Esophagus muscularis mucosa (tissue), 4 donors: ENCODE results near the gene MSANTD2. TPM values are rescaled to one million over a fixed set of nuclear protein-coding genes. Genes with fewer than 3 reads are reported as not detected.

Experiments
- DNase-seq: peaks from one replicate; pipeline ENCODE4 v3.0.0-alpha.2; 2017; ENCODE audit errors: extremely low spot score
- H3K27ac ChIP-seq, 4 donors: fragments of 200-600 bp; sonication (generic); replicated peaks in 1 of 4; 1 replicate in 3 of 4; 2 replicates in 1 of 4; pipeline ENCODE4 v1.5.1; 2016 to 2019; ENCODE audit warnings: mild to moderate bottlenecking in 1 of 4
- H3K27me3 ChIP-seq, 4 donors: fragments of 200-600 bp; sonication (generic); one replicate each; pipeline versions ENCODE4 v1.5.1 to v1.6.0; 2016 to 2019
- H3K36me3 ChIP-seq, 4 donors: fragments of 200-600 bp; sonication (generic); one replicate each; pipeline ENCODE4 v1.5.1; 2016 to 2019
- H3K4me1 ChIP-seq, 4 donors: fragments of 200-600 bp; sonication (generic); one replicate each; pipeline ENCODE4 v1.5.1; 2016 to 2019
- H3K4me3 ChIP-seq, 4 donors: fragments of 200-600 bp; sonication (generic); 1 replicate in 2 of 4; 2 replicates in 2 of 4; pipeline ENCODE4 v1.5.1; 2016 to 2019; ENCODE audit warnings: mild to moderate bottlenecking in 4 of 4, moderate library complexity in 1 of 4
- H3K9me3 ChIP-seq, 4 donors: fragments of 200-600 bp; sonication (generic); 1 replicate in 3 of 4; 2 replicates in 1 of 4; pipeline ENCODE4 v1.5.1; 2016 to 2019
- EP300 ChIP-seq: sonication (generic); formaldehyde crosslinking; IDR thresholded peaks from one replicate; pipeline ENCODE4 v1.6.1; 2017; ENCODE audit warnings: antibody characterized with exemption
- POLR2A ChIP-seq: fragments of 450-650 bp; IDR thresholded peaks from one replicate; pipeline ENCODE4 v1.6.1; 2017; ENCODE audit warnings: antibody characterized with exemption, moderate library complexity, mild to moderate bottlenecking, low read depth
- POLR2AphosphoS5 ChIP-seq, 2 donors: sonication (generic); formaldehyde crosslinking; IDR thresholded peaks; one replicate each; pipeline ENCODE4 v1.6.1; 2017; ENCODE audit warnings: antibody characterized with exemption in 2 of 2
- whole genome bisulfite sequencing: methylation state at CpG from one replicate; pipeline ENCODE4 v1.1.5; 2018; 5-methylcytosine and 5-hydroxymethylcytosine counted together
- intact Hi-C: fragments of 100-400 bp; cut with DNase I; formaldehyde crosslinking; loops from one replicate; pipeline ENCODE4 v1.15.1; 2023
- total RNA-seq, 4 donors: library from RNA; depleted of rRNA; stranded (reverse); fragments of >200 nt; gene quantifications; one replicate each; pipeline versions ENCODE4 v1.1.0 to v1.2.1, GENCODE V29; 2016
- TF ChIP-seq, protein P1 (sequence below), 3 experiments: fragments of 200-600 bp in 2 of 3; fragments of 450-650 bp in 1 of 3; sonication (generic) in 2 of 3; IDR thresholded peaks; one replicate each; pipeline ENCODE4 v1.5.1; 2017 to 2019; ENCODE audit warnings: antibody characterized with exemption in 3 of 3, mild to moderate bottlenecking in 2 of 3, moderate library complexity in 1 of 3

The MSANTD2 gene
- total RNA-seq, 4 donors from 2014 or later: 9.6 to 14.0 (median 12.1) TPM

GRCh38 chr11:124798991-124799347 is 1.2 kb downstream of the MSANTD2 start:
- 3% methylated on average over 8 of the region's 8 CpGs for WGBS
- no peaks in the 10 kb centered on the region for H3K36me3 ChIP-seq
- intact Hi-C loops: loop anchor here (5.0 kb wide), 1 partner anchor 37 kb away; the partner anchor contains the start of gene ESAM

GRCh38 chr11:124796312-124796711 is 3.9 kb downstream of the MSANTD2 start:
- WGBS: 91% methylated on average over 3 of the region's 3 CpGs

More at GRCh38 chr11:124798991-124799347, 1.2 kb downstream of the MSANTD2 start:
- no peaks in the 10 kb centered on the region for H3K9me3 ChIP-seq
- H3K4me1 ChIP-seq: peaks cover 27 to 49% (median 35%) of the 10 kb centered on the region in 4 donors
- peak overlapping the region; percentile 97 to 98 (median 98) for H3K27ac ChIP-seq
- DNase-seq: no peak
- peak overlapping the region; percentile 93 to 97 (median 94) for H3K4me3 ChIP-seq
- H3K27me3 ChIP-seq: no peaks in the 10 kb centered on the region
- TF ChIP-seq, protein P1, sequence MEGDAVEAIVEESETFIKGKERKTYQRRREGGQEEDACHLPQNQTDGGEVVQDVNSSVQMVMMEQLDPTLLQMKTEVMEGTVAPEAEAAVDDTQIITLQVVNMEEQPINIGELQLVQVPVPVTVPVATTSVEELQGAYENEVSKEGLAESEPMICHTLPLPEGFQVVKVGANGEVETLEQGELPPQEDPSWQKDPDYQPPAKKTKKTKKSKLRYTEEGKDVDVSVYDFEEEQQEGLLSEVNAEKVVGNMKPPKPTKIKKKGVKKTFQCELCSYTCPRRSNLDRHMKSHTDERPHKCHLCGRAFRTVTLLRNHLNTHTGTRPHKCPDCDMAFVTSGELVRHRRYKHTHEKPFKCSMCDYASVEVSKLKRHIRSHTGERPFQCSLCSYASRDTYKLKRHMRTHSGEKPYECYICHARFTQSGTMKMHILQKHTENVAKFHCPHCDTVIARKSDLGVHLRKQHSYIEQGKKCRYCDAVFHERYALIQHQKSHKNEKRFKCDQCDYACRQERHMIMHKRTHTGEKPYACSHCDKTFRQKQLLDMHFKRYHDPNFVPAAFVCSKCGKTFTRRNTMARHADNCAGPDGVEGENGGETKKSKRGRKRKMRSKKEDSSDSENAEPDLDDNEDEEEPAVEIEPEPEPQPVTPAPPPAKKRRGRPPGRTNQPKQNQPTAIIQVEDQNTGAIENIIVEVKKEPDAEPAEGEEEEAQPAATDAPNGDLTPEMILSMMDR (IDR thresholded peaks at IDR 0.05): no peak
- TF ChIP-seq POLR2A: no peak
- no peak for TF ChIP-seq EP300
- no peak for TF ChIP-seq POLR2AphosphoS5 (IDR thresholded peaks at IDR 0.05)

GRCh38 chr11:124793466-124794278 is 6.5 kb downstream of the MSANTD2 start:
- WGBS: 91% methylated on average over 2 of the region's 2 CpGs
- TF ChIP-seq POLR2A: no peak
- TF ChIP-seq, protein P1 (IDR thresholded peaks at IDR 0.05): peak; percentile 40 to 68 (median 45)
- no peaks in the 10 kb centered on the region for H3K9me3 ChIP-seq
- H3K4me3 ChIP-seq: no peak overlapping the region
- H3K36me3 ChIP-seq: no peaks in the 10 kb centered on the region
- H3K27me3 ChIP-seq: no peaks in the 10 kb centered on the region
- DNase-seq: no peak
- H3K4me1 ChIP-seq: peaks cover 16 to 40% (median 19%) of the 10 kb centered on the region in 4 donors
- H3K27ac ChIP-seq: no peak overlapping the region
- intact Hi-C loops: no loop called here

More at GRCh38 chr11:124796312-124796711, 3.9 kb downstream of the MSANTD2 start:
- Histone ChIP-seq H3K27ac (no peak overlapping the region), H3K27me3 (no peaks in the 10 kb centered on the region), H3K4me3 (no peak overlapping the region), H3K36me3 (no peaks in the 10 kb centered on the region), H3K4me1 (peaks cover 27 to 56% (median 33%) of the 10 kb centered on the region in 4 donors), H3K9me3 (no peaks in the 10 kb centered on the region)
- DNase-seq: no peak
- intact Hi-C loops: loop anchor here (5.0 kb wide), 1 partner anchor 34 kb away; the partner anchor contains the start of gene ESAM
- TF ChIP-seq EP300: no peak
- TF ChIP-seq POLR2AphosphoS5 (IDR thresholded peaks at IDR 0.05): no peak
- TF ChIP-seq, protein P1 (IDR thresholded peaks at IDR 0.05): no peak
- no peak for TF ChIP-seq POLR2A

GRCh38 chr11:124791626-124792341 is 8.4 kb downstream of the MSANTD2 start:
- WGBS: 95% methylated on average over 4 of the region's 4 CpGs
- intact Hi-C loops: no loop called here
- no peaks in the 10 kb centered on the region for H3K9me3 ChIP-seq

More at GRCh38 chr11:124791626-124792341, 8.4 kb downstream of the MSANTD2 start:
- H3K27me3 ChIP-seq: no peaks in the 10 kb centered on the region
- no peaks in the 10 kb centered on the region for H3K36me3 ChIP-seq
- H3K4me1 ChIP-seq: peaks cover 0 to 32% (median 4%) of the 10 kb centered on the region in 4 donors
- TF ChIP-seq POLR2AphosphoS5 (IDR thresholded peaks at IDR 0.05): no peak
- no peak for TF ChIP-seq EP300
- TF ChIP-seq, protein P1 (IDR thresholded peaks at IDR 0.05): no peak
- no peak for TF ChIP-seq POLR2A
- H3K4me3 ChIP-seq: no peak overlapping the region
- H3K27ac ChIP-seq: no peak overlapping the region
- DNase-seq: no peak
